ENCODE data around the gene PNPLA8.

The PNPLA8 gene

DNA sequence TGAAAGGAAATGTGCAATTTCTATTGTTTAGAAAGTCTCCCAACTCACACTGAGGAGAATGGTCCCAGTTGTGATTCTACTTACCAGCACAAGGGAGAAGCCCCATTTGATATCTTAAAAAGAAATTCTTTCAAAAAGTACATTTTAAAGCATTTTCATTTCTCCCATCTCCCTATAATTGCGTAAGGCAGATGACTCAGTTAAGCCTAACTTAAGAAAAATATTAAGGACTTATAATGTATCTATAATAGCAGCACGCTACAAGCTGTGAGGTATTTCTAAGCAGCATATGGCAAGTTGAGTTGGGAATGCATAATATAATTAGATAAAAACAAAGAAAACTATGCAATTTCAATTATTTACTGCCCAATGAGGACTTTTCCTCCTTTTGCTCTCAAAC is 61.2 kb downstream of the PNPLA8 start:
- no peak for DNase-seq

- DNase-seq, result no peak
Observed at GRCh38 chr7:108463613-108464012, 62.3 kb downstream of the PNPLA8 start.

DNA sequence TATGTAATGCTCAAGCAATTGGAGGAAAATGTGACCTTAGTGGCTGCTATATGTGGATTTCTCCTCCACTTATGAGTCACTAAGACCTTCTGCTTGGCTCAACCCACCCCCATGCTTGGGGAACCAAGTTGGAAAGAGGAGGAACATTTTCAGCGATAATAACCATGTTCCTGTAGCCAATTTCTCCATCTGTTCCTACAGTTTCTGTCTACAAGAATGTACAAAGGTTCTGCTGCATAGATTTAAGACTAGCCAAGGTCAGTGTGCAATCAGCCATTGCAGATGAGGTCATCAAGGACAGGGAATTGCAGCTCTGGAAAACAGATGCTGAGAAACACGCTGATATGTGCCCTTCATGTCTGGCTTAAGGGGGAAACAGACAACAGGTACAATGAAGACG is 64.1 kb downstream of the PNPLA8 start:
- no peak for DNase-seq

DNA sequence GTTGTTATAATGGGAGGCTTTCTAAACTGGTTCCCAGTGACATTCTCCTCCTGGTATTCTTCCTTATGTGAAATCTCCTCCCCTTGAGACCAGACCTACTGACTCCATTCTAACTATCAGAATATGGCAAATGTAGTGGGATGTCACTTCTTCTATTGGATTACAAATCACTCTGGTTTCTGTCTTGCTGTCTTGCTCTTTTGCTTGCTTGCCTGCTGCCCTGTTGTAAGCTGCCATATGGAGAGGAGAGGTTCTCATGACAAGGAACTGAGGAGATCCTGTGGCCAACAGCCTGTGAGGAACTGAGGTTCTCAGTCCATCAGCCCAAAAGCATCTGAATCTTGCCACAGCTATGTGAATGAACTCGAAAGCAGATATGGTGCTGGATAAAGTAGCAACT is 65.0 kb downstream of the PNPLA8 start:
- no peak for DNase-seq

- DNase-seq, result no peak
Observed at GRCh38 chr7:108459922-108460551, 65.9 kb downstream of the PNPLA8 start.

DNA sequence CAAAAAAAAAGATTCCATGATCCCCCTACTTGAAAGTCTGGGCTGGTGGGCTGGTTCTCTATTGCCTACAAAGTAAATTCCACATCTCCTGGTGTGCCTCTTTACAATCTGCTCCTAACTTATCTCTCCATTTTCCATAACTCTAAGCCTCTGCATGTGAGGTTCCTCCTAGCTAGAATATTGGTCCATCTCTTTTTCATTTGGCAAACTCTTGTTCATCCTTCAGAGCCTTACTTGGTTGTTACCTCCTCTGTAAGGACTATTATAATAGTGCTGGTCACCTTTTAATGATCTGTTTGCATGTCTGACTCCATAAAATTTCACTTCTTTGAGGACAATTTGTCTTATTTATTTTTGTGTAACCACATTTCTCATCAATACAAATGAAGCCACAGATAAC is 68.1 kb downstream of the PNPLA8 start:
- no peak for DNase-seq

- no peak for DNase-seq
Observed at GRCh38 chr7:108456845-108457540, 68.9 kb downstream of the PNPLA8 start.

DNA sequence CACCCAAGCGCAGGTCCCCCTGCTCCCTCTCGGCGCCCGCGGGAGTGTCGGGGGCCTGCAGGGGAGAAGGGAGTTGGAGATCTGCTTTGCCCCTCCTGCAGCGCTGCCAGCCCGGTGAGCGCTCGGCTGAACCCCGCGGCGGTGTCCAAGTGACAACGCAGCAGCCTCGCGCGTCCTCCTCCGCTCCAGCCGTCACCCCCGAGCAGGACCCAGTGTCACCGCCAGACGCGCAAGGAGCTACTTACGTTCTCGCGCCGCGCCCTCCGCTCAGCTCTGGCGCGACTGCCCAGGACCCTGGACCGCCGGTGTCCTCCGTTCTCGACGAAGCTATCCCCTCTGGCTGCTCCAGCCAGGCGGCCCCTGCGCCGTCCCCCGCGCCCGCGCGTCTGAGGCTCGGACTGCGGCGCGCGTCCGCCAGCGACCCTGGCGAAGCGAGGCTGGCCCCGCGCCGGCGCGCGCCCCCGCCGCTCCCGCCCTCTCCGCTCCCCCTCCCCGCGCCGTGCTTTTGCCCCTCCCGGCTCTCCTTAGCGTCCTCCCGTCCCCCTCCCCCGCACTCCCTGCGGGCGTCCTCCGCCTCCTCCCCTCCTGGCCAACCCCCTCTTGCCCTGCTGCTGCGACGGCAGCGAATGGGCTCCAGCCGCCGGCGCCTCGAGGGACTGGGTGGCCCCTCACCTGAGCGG is 69.8 kb downstream of the PNPLA8 start, which contains the start of gene NRCAM:
Gene NRCAM, minus strand, starts transcription at position 439 of the 680 bp plus-strand sequence. CDS start 216,372 bp downstream, outside the sequence.
- DNase-seq, result peak; percentile 25

DNA sequence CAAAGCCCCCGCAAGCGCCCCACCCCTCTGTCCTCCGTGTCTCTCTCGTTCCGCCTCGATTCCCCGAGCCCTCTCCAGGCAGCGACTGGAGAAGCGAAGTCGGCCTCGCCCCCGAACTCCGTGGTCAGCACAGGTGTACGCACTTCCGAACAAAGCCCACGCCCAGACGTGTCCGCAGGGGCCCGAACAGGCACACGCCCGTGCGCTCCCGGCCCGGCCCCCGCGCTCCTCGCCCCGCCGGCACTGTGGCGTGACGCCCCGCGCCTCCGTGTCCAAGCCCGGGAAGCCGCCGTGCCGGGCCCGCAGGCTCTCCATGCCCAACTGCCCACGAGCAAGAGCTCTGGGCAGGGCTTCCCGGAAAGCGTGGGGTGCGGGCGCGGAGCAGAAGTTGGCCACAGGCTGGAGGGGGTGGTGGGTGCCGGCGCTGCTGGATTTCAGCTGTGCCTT is 70.4 kb downstream of the PNPLA8 start:
- DNase-seq, result no peak

DNA sequence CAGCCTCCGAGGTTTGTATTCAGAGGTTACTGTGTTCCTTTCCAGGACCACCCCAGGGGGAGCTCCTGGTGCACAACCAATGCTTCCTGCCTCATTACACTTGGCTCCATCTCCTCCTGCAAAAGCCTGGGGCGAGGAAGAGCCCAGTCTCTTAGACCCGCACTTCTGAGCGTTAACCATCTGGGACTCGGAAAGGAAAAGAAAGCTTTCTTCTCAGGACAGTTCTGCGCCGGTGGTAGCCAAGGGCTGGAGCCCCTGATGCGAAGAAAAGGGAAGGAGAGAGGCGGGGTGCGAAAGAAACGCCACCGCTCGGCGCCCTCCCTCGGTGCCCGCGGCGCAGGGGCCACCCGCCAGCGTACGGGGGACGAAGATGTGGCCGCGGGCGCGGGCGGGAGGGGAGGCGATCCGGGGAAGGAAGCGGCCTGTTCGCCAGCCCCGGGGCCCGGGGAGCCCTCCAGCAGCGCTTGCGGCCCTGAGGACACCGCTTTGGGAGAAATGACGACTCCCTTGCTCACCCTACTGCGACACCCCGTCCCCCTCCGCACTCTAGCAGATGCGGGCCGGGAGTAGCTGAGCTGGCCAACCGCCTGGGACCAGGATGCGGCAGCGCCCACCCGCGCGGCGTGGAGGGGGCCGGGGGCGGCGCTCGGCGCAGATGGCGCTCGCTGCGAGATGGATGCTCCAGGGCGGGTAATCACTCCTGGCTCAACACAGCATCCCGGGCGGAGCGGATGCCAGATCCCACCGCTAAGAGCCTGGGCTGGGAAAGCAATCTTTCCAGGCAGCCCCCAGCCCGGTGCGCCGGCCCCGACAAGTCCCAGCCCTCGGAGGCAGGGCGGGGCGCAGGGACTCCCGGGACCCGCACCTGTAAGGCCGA is 71.0 kb downstream of the PNPLA8 start:
- DNase-seq, result no peak

GRCh38 chr7:108454317-108454673 is 71.6 kb downstream of the PNPLA8 start:
- no peak for DNase-seq

DNA sequence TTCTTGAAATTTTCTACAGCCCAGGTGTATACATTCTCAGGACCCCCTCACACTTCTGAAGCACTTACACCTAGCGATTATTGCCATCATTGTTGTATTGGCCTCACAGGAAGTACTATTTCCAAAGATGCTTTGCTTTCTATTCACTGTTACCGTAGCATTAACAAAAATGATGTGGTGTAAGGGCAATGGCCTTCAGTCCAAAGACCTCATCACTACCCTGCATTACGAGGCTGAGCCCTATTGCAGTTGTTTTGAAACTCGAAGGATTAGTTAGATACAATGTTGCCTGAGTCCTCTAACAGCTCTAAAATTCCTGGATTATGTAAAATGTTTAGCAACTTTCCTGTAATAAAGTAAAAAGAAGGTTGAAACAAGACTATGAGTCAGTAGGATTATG is 72.6 kb downstream of the PNPLA8 start:
- DNase-seq, result no peak

GRCh38 chr7:108452707-108453106 is 73.2 kb downstream of the PNPLA8 start:
- no peak for DNase-seq

GRCh38 chr7:108451296-108451848 is 74.6 kb downstream of the PNPLA8 start:
- no peak for DNase-seq

DNA sequence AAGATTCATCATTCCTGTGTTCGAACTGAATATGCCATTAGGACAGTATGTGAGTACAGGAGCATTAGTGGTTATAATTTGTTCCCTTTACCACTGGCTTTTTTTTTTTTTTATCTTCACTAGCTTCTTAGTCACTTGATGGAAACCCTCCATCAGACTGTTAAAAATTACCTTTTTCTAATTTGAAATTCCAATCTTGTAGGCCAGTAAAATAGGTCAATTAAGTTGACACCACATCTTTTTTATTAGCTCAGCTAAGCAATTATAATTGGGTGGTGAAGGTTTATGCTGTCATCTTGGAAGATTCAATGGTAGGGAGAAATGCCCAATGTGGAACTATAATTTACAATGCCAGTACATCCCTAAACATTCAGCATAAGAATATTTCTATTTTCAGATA is 75.8 kb downstream of the PNPLA8 start:
- no peak for DNase-seq

DNA sequence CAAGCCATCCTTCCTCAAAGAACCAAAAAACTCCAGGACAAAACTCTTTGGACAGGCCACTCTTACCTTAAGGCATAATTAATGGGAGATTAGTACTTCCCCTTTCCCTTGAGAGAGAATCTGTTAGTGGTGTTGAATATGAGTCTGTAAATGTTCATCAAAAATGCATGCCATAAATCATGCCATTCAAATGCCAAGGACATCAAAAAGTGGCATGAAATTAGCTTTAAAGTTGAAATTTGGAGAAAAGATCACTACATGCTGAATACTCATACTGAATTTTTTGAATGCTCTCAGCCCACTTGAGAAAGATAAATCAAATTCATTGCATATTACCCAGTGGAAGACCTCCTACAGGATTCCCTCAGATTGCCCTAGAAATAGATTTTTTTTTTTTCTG is 76.4 kb downstream of the PNPLA8 start:
- no peak for DNase-seq

DNA sequence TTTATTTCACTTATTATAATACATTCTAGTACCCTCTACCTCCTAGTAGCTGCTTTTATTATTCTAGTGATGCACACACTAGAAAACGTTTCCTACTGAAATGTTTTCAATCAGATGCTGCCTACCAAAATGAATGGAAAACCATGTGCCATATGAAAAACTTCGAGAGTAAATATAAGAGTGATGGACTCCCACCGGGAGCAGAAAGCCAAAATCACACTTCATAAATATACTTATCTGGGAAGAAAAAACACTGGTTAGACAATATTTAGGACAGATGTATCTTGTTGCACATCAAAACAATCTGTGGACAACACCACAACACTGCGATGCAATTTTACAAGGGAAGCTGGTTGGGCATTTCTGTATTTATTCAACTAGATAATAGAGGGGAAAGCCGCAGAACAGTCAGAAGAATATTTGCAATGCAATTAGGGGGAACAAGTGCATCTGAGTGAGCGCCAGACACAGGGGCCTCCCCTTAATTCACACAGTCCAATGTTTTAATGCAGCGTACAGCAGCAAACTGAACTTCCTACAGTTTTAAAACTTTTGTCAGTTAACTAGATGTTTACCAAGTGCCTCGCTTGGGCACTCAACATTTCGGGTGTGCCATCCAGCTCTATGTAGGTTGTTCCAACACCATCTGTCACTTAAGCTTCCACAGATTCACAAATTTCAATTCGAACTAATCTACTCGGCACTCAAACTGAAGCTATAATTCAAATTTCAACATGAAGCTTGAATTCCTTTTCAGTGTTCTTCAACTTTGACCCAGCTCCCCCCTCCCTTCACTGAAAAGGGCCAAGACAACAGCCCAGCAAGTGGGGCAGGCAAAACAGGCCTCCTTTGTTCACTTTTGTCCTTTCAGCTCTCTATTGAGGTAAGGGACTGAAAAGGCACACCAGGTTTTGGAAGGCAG is 77.1 kb downstream of the PNPLA8 start:
- no peak for DNase-seq

DNA sequence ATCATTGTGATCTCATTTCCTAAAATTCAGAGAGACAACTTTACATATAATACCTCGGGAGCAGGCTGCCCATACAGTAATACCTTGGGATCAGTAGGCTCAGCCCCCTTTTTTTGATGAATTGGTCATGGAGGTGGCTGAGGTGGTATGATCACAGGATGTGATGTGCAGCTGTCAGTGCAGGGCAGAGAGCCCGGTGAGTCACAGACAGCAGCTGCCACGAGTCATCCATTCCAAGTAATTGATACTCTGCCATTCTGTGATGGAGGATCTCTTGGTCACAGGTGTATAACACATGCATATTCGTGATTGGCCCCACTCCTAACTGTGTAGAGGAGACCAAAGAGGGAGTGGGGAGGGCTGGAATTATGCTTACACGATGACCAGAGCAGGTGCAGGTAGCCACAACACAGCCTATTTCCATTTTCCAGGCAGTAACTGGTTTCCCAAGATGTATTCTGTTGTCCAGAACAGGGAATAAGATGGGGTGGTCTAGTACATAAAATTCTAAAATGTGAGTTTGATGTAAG is 83.8 kb downstream of the PNPLA8 start:
- DNase-seq, result no peak

- DNase-seq, result no peak
Observed at GRCh38 chr7:108441392-108441955, 84.5 kb downstream of the PNPLA8 start.

- no peak for DNase-seq
Observed at GRCh38 chr7:108440613-108441012, 85.3 kb downstream of the PNPLA8 start.

- DNase-seq, result no peak
Observed at GRCh38 chr7:108436906-108437305, 89.0 kb downstream of the PNPLA8 start.

Data from CD4-positive, alpha-beta T cell treated with Interferon gamma for 1 hour (primary cell).